IPS-18c (cell line): ENCODE data around the gene WDR72.
"Not testable (repeated sequence)": the region's sequence is repeated elsewhere in the genome, so short reads cannot be mapped to it uniquely, and the experiment has no call there.

Source experiments
- H3K4me3 ChIP-seq: 2 replicates; pipeline ENCODE4 v1.7.0; 2013; ENCODE audit warnings: low read depth, mild to moderate bottlenecking, low read length, moderate library complexity; ENCODE audit not compliant: insufficient read depth
- H3K9me3 ChIP-seq: one replicate; pipeline ENCODE4 v1.6.1; 2013; ENCODE audit warnings: mild to moderate bottlenecking, low read length, moderate library complexity; ENCODE audit not compliant: control insufficient read depth, insufficient read depth

The WDR72 gene

GRCh38 chr15:53759411-53759931, at the start of gene WDR72:
TSS of gene WDR72 (minus strand) at chr15:53759663. CDS start at chr15:53733149, 26,514 bp downstream.
- H3K9me3 ChIP-seq: no peaks in the 10 kb centered on the region
- H3K4me3 ChIP-seq: peak within 1 kb of the TSS; percentile 50

DNA sequence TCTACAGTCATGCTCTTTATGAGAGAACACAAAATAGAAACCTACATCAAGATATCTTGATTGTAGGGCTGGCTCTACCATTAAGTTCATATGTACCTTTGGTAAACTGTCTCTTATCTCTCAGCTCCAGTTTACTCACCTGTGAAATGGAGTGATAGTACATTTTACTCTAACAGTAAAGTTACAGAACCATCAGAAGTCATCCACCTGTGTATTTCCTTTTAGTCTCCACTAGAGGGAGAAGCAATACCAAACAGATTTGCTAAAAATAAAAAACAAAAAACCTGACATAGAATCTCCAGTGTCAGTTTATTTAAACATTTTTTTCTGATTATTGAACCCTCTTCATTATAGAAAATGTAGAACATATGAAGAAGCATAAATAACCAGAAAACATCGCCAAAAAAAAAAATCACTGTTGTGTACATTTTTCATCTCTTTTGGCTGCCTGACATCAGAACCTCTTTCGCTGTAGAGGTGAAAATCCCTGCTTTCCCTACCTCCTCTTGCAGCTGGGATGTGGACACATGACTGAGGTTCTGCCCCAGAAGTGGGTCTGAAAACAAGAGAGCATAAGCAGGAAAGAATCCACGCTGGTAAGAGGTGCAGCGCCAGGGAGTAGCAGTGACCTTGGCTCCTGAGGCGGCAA, 48.7 kb upstream of the WDR72 start:
- Histone ChIP-seq H3K9me3 (no peaks in the 10 kb centered on the region), H3K4me3 (no peak overlapping the region)

DNA sequence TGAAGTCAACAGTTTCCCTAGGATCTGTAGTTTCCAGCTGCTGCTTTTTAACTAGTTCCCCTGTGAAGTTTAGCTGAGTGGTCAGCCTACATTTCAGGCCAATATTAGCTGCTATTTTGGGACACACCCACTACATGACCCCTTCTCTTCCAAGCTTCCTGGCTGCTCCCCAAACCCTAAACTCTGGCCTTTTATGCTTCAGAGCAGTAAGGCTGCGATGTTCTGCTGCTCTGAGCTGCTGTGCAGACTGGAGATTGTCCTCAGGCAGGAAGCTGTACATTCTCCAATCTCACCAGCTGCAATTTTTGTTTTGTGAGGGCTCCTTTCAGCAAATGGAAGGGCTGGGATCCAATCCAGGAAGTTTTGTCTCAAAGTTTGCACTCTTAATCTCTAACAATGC, 48.0 kb upstream of the WDR72 start:
- Histone ChIP-seq H3K9me3 (no peaks in the 10 kb centered on the region), H3K4me3 (no peak overlapping the region)

- Histone ChIP-seq H3K4me3 (no peak overlapping the region), H3K9me3 (no peaks in the 10 kb centered on the region)
Measured at GRCh38 chr15:53802672-53803071, 43.2 kb upstream of the WDR72 start.

GRCh38 chr15:53791581-53791980, 32.1 kb upstream of the WDR72 start:
- Histone ChIP-seq H3K9me3 (no peaks in the 10 kb centered on the region), H3K4me3 (no peak overlapping the region)

- no peak overlapping the region for H3K4me3 ChIP-seq
- peaks cover 2% of the 10 kb centered on the region for H3K9me3 ChIP-seq
Measured at GRCh38 chr15:53789654-53790375, 30.4 kb upstream of the WDR72 start.

DNA sequence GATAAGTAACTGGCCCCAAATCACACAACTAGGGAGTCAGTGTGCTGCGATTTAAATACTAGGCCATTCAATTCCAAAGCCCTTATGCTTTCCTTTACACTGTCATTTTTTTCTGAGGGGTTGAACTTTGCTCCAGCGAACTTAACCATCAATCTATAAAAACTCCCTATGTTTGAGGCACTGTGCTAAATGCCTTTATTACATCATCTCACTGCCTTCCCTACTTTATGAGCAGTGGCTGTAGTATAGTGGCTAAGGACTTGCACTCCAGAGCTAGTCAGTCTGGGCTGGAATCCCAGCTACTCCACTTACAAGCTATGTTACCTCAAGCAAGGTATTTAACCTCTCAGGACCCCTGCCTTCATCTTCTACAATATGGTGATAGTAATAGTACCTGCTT, 26.9 kb upstream of the WDR72 start:
- Histone ChIP-seq H3K9me3 (peaks cover 4% of the 10 kb centered on the region), H3K4me3 (no peak overlapping the region)

GRCh38 chr15:53785241-53785640, 25.8 kb upstream of the WDR72 start:
- H3K9me3 ChIP-seq, H3K4me3 ChIP-seq: not testable (repeated sequence)

GRCh38 chr15:53762916-53763315, 3.5 kb upstream of the WDR72 start:
- no peaks in the 10 kb centered on the region for H3K9me3 ChIP-seq
- H3K4me3 ChIP-seq: no peak overlapping the region

- Histone ChIP-seq H3K4me3 (no peak overlapping the region), H3K9me3 (no peaks in the 10 kb centered on the region)
Measured at GRCh38 chr15:53758412-53758811, 1.1 kb downstream of the WDR72 start.

DNA sequence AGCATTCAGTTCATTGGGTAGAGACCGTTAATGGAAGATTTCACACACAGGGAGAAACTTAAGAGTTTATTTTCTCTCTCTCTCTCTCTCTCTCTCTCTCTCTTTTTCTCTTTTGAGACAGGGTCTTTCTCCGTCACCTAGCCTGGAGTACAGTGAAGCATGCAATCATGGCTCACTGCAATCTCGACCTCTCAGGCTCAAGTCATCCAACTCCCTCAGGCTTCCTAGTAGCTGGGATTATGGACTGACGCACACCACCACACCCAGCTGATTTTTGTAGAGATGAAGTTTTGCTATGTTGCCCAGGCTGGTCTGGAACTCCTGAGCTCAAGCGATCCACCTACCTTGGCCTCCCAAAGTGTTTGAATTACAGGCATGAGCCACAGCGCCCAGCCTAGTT, 1.6 kb downstream of the WDR72 start:
- Histone ChIP-seq H3K4me3 (no peak overlapping the region), H3K9me3 (no peaks in the 10 kb centered on the region)

DNA sequence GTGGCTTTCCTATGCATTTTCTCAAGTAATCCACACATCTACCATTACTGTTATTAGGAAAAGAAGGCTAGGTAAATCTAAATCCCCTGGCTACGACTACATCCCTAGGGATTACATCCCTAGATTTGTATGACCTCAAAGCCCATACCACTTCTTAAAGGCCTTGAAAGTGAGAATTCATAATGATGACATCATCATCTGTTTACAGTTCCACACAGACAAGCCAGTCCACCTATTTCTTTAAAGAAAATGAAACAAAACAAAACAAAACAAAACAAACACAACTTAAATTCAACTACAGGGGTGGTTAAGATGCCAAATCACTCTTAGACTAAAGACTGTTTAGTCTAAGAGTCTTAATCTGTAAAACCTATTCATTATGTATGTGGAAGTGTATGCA, 5.7 kb downstream of the WDR72 start:
- Histone ChIP-seq H3K4me3 (no peak overlapping the region), H3K9me3 (no peaks in the 10 kb centered on the region)

DNA sequence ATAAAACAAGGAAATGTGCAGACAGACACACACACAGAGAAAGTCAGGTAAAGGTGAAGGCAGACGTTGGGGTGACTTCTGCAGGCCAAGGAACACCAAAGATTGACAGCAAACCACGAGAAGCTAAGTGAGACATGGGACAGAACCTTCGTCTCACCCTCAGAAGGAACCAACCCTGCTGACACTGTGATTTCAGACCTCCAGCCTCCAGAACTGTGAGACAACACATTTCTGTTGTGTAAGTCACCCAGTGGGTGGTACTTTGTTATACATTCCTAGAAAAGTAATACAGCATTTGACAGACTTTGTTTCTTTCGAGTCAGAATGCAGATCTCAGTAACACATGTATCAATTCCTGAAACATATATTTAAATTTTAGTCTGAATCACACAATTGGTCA, 7.1 kb downstream of the WDR72 start:
- no peak overlapping the region for H3K4me3 ChIP-seq
- no peaks in the 10 kb centered on the region for H3K9me3 ChIP-seq

- H3K4me3 ChIP-seq: no peak overlapping the region
- H3K9me3 ChIP-seq: no peaks in the 10 kb centered on the region
Measured at GRCh38 chr15:53747501-53748068, 11.9 kb downstream of the WDR72 start.

DNA sequence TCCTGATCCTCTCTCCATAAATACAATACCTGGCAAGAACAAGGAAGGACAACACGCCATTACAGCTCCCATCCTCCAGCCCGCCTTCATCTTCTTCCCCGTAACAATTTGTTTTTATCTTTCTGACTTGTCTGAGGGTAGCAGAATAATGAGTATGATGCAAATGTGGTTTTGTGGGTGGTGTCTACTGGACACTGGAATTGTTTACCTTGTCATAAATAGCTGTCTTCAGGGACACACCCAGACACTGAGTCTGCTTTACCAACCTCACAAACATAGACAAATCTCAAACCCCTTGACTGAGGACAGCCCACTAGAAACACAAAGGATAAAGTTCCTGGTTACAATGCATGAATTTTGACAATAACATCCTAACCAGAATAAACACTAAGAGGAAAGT, 13.4 kb downstream of the WDR72 start:
- Histone ChIP-seq H3K4me3 (no peak overlapping the region), H3K9me3 (no peaks in the 10 kb centered on the region)

GRCh38 chr15:53739651-53740050, 19.8 kb downstream of the WDR72 start:
- Histone ChIP-seq H3K4me3 (no peak overlapping the region), H3K9me3 (no peaks in the 10 kb centered on the region)

GRCh38 chr15:53739187-53739586, 20.3 kb downstream of the WDR72 start:
- no peak overlapping the region for H3K4me3 ChIP-seq

More at GRCh38 chr15:53739187-53739586, 20.3 kb downstream of the WDR72 start:
- H3K9me3 ChIP-seq: no peaks in the 10 kb centered on the region
